ENCODE measurements around the gene RAB31.

DNA sequence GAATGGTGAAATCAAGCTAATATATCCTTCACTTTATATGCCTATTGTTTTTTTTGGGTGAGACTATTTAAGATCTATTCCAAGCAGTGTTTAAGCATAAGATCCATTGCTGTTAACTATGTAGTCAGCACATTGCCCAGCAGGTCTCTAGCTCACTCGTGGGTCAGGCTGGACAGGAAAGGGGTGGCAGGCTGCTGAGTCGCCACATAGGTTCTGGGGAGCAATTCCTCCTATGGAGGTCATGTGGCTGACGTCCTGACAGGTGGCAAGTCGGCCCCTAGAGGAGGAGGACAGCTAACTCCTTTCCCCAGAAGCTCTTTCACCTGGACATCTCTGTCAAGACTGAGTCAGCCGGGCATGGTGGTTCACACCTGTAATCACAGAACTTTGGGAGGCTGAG is 13.9 kb upstream of the RAB31 start:
- TF ChIP-seq POLR2A (IDR thresholded peaks at IDR 0.05), result no peak
- TF ChIP-seq, protein P1, sequence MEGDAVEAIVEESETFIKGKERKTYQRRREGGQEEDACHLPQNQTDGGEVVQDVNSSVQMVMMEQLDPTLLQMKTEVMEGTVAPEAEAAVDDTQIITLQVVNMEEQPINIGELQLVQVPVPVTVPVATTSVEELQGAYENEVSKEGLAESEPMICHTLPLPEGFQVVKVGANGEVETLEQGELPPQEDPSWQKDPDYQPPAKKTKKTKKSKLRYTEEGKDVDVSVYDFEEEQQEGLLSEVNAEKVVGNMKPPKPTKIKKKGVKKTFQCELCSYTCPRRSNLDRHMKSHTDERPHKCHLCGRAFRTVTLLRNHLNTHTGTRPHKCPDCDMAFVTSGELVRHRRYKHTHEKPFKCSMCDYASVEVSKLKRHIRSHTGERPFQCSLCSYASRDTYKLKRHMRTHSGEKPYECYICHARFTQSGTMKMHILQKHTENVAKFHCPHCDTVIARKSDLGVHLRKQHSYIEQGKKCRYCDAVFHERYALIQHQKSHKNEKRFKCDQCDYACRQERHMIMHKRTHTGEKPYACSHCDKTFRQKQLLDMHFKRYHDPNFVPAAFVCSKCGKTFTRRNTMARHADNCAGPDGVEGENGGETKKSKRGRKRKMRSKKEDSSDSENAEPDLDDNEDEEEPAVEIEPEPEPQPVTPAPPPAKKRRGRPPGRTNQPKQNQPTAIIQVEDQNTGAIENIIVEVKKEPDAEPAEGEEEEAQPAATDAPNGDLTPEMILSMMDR (IDR thresholded peaks at IDR 0.05), result no peak
